K562 (cell line): ENCODE data around the gene IPO9. TPM values are rescaled to one million over a fixed set of nuclear protein-coding genes. Genes with fewer than 3 reads are reported as not detected.

ENCODE experiments used
- ATAC-seq: fragments of 200-7000 bp; cut with Tn5 transposase; 3 replicates; pipeline ENCODE4 v1.9.1; 2020; ENCODE audit warnings: moderate library complexity
- BruUV-seq: library from RNA; stranded (reverse); fragments of 400-500 nt; replicated peaks from 2 replicates; lab custom pipeline; 2021; lab: Mats Ljungman, UMichigan
- CTCF ChIA-PET: fragments of 300-600 bp; formaldehyde crosslinking; extraction: SDS; loops from one replicate; lab custom pipeline; 2021; ENCODE audit warnings: low intra/inter-chr PET ratio; lab: Yijun Ruan, JAX
- POLR2A ChIA-PET: fragments of 300-600, 350-650 bp; sonication (Branson Sonifier 250); formaldehyde crosslinking; extraction: SDS; loops from one replicate; lab custom pipeline; 2021; ENCODE audit warnings: antibody characterized with exemption, inconsistent platforms; lab: Yijun Ruan, JAX
- DNase-seq, 4 experiments: peaks; one replicate each; pipeline versions ENCODE4 v3.0.0 to v3.0.0-alpha.2; 2011 to 2018; ENCODE audit warnings: low spot score in 3 of 4, mixed read lengths in 3 of 4; ENCODE audit errors: extremely low read depth in 1 of 4
- FAIRE-seq: peaks from 2 replicates; lab custom pipeline; 2011; peaks lifted over from hg19 to GRCh38; lab: Jason Lieb, UNC
- H2AFZ ChIP-seq: 2 replicates; pipeline ENCODE4 v1.6.0; 2011; ENCODE audit warnings: low read depth, low read length, control low read depth, inconsistent platforms
- H3K27ac ChIP-seq: fragments of 200-600 bp; 3 replicates; pipeline ENCODE4 v1.8.0; 2011; ENCODE audit warnings: low read depth, mild to moderate bottlenecking, control low read depth, inconsistent platforms, low read length, moderate library complexity, mixed read lengths; ENCODE audit errors: extremely low read depth
- H3K27me3 ChIP-seq, 2 experiments: fragments of 300-600 bp in 1 of 2; 2 replicates in 1 of 2; 3 replicates in 1 of 2; pipeline versions ENCODE4 v1.6.0 to v1.8.0; 2011; ENCODE audit warnings: inconsistent platforms in 2 of 2, low read length in 2 of 2, mild to moderate bottlenecking in 1 of 2, mixed read lengths in 1 of 2, moderate library complexity in 1 of 2; ENCODE audit not compliant: control insufficient read depth in 2 of 2, insufficient read depth in 2 of 2
- H3K36me3 ChIP-seq: fragments of 300-600 bp; 3 replicates; pipeline ENCODE4 v1.8.0; 2011; ENCODE audit warnings: mild to moderate bottlenecking, low read length, inconsistent platforms; ENCODE audit not compliant: control insufficient read depth, insufficient read depth
- H3K4me1 ChIP-seq, 2 experiments: fragments of 200-600 bp in 1 of 2; replicated peaks in 1 of 2; 2 replicates in 1 of 2; 3 replicates in 1 of 2; pipeline versions ENCODE4 v1.5.1 to v1.8.0; 2011; ENCODE audit warnings: inconsistent platforms in 2 of 2, low read length in 2 of 2, mild to moderate bottlenecking in 1 of 2, mixed read lengths in 1 of 2, moderate library complexity in 1 of 2; ENCODE audit not compliant: control insufficient read depth in 2 of 2, insufficient read depth in 2 of 2
- H3K4me2 ChIP-seq: 2 replicates; pipeline ENCODE4 v1.6.1; 2011; ENCODE audit warnings: low read length, control low read depth, inconsistent platforms, mixed read lengths; ENCODE audit not compliant: insufficient read depth
- H3K4me3 ChIP-seq: fragments of 200-600 bp; sonication (generic), shearing (Covaris generic); 2 replicates; pipeline ENCODE4 v1.5.1; 2016; ENCODE audit warnings: control low read depth, inconsistent platforms
- H3K79me2 ChIP-seq: fragments of 200-600 bp; 3 replicates; pipeline ENCODE4 v1.8.0; 2011; ENCODE audit warnings: low read length, inconsistent platforms; ENCODE audit not compliant: control insufficient read depth, insufficient read depth
- H3K9ac ChIP-seq, 2 experiments: 2 replicates each; pipeline versions ENCODE4 v1.6.0 to v1.6.1; 2011; ENCODE audit warnings: low read depth in 2 of 2, low read length in 2 of 2, control low read depth in 1 of 2, inconsistent platforms in 1 of 2, mild to moderate bottlenecking in 1 of 2, mixed read lengths in 1 of 2; ENCODE audit not compliant: insufficient read depth in 1 of 2
- H3K9me1 ChIP-seq: one replicate; pipeline ENCODE4 v1.6.0; 2011; ENCODE audit warnings: inconsistent platforms, mild to moderate bottlenecking, low read length, moderate library complexity; ENCODE audit not compliant: control insufficient read depth, insufficient read depth
- H3K9me3 ChIP-seq: replicated peaks from 2 replicates; pipeline ENCODE4 v1.5.1; 2011; ENCODE audit warnings: low read depth, low read length, inconsistent platforms; ENCODE audit not compliant: control insufficient read depth, insufficient read depth
- H4K20me1 ChIP-seq: replicated peaks from 2 replicates; pipeline ENCODE4 v1.6.1; 2011; ENCODE audit warnings: low read length, inconsistent platforms, mixed read lengths; ENCODE audit not compliant: control insufficient read depth, insufficient read depth
- AFF4 ChIP-seq: sonication (generic); formaldehyde crosslinking; IDR thresholded peaks from 2 replicates; pipeline ENCODE4 v1.8.0; 2023; ENCODE audit warnings: mild to moderate bottlenecking, missing genetic modification reagents
- CEBPG ChIP-seq, 3 experiments: fragments of 200-800 bp in 1 of 3; sonication (Bioruptor generic) in 1 of 3; sonication (generic) in 1 of 3; formaldehyde crosslinking in 1 of 3; IDR thresholded peaks in 2 of 3; conservative IDR thresholded peaks in 1 of 3; 2 replicates each; pipeline versions ENCODE4 v1.6.1 to v1.8.0; 2016 to 2022; ENCODE audit warnings: missing compliant biosample characterization in 2 of 3, missing genetic modification characterization in 2 of 3, mild to moderate bottlenecking in 1 of 3, missing genetic modification reagents in 1 of 3
- DNMT1 ChIP-seq: fragments of 450-650 bp; IDR thresholded peaks from 2 replicates; pipeline ENCODE4 v1.6.1; 2016; ENCODE audit warnings: antibody characterized with exemption, mild to moderate bottlenecking
- FOSL1 ChIP-seq: fragments of 200-800 bp; sonication (Bioruptor generic); conservative IDR thresholded peaks from 2 replicates; pipeline ENCODE4 v1.6.1; 2016; ENCODE audit warnings: missing genetic modification characterization, missing compliant biosample characterization
- HMG20A ChIP-seq: fragments of 450-650 bp; formaldehyde crosslinking; conservative IDR thresholded peaks from 2 replicates; pipeline ENCODE4 v1.4.0; 2020; ENCODE audit warnings: mild to moderate bottlenecking, mixed read lengths
- OTX1 ChIP-seq: fragments of 450-650 bp; formaldehyde crosslinking; IDR thresholded peaks from 2 replicates; pipeline ENCODE4 v1.4.0; 2022; ENCODE audit warnings: mild to moderate bottlenecking
- POLR2A ChIP-seq: fragments of 450-650 bp; conservative IDR thresholded peaks from 2 replicates; pipeline ENCODE4 v1.6.1; 2016
- ZBTB7A ChIP-seq: IDR thresholded peaks from 2 replicates; pipeline ENCODE4 v1.6.1; 2011; ENCODE audit warnings: low read depth, mild to moderate bottlenecking, low read length, moderate library complexity, borderline replicate concordance; ENCODE audit not compliant: control insufficient read depth
- WGBS: fragments of 100-300 bp; shearing (Covaris generic); methylation state at CpG from one replicate; pipeline ENCODE4 v1.1.6; 2016; ENCODE audit warnings: low coverage, mixed read lengths; ENCODE audit not compliant: insufficient coverage; ENCODE audit errors: missing lambda C conversion rate; 5-methylcytosine and 5-hydroxymethylcytosine counted together
- in situ Hi-C: fragments of 300-500 bp; cut with MboI; formaldehyde crosslinking; loops from 4 replicates; pipeline ENCODE4 v1.15.0; 2018; ENCODE audit warnings: inconsistent platforms, mixed read lengths
- intact Hi-C: fragments of 100-400 bp; cut with micrococcal nuclease; formaldehyde crosslinking; loops from 2 replicates; pipeline ENCODE4 v1.14.2; 2022
- polyA plus RNA-seq, 8 experiments: library from polyadenylated mRNA; depleted of rRNA in 4 of 8; stranded (reverse) in 5 of 8; unstranded in 3 of 8; fragments of >200 nt; fragmentation: Nextera tagmentation in 2 of 8; fragmentation: Illumina TruSeq in 1 of 8; extraction: Ambion mirVana in 2 of 8; extraction: Trizol in 1 of 8; gene quantifications; 2 replicates each; pipeline versions ENCODE4 v1.2.1 to v1.2.3, GENCODE V29; 2011 to 2014; ENCODE audit warnings: inconsistent platforms in 1 of 8, missing spikeins in 1 of 8
- total RNA-seq, 7 experiments: library from RNA; depleted of rRNA in 6 of 7; stranded (reverse); fragments of >200 nt in 6 of 7; fragmentation: Illumina TruSeq in 2 of 7; extraction: Trizol in 2 of 7; gene quantifications; 2 replicates each; pipeline versions ENCODE4 v1.2.1 to v1.2.3, GENCODE V29; 2011 to 2021; ENCODE audit warnings: low replicate concordance in 1 of 7
- TF ChIP-seq, protein P1 (sequence below), 3 experiments: fragments of 200-800 bp in 1 of 3; sonication (Bioruptor generic) in 1 of 3; sonication (generic) in 1 of 3; formaldehyde crosslinking in 1 of 3; IDR thresholded peaks; 2 replicates each; pipeline versions ENCODE4 v1.6.1 to v1.8.0; 2016 to 2022; ENCODE audit warnings: mild to moderate bottlenecking in 2 of 3, missing compliant biosample characterization in 2 of 3, missing genetic modification characterization in 2 of 3, missing genetic modification reagents in 1 of 3

Gene IPO9
- total and polyA plus RNA-seq, 9 of the 15 experiments (the other 6 are each of a cell fraction or from before 2014, with no cell fraction given) = 27.9 to 78.6 (median 43.9) TPM

- TF ChIP-seq, protein P1, sequence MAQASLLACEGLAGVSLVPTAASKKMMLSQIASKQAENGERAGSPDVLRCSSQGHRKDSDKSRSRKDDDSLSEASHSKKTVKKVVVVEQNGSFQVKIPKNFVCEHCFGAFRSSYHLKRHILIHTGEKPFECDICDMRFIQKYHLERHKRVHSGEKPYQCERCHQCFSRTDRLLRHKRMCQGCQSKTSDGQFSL (CRISPR knock-in tag; IDR thresholded peaks at IDR 0.05) = peak; percentile 65; the same call in 1 of the 2 replicates
- TF ChIP-seq, protein P1 (tag; IDR thresholded peaks at IDR 0.05) = no peak
Measured at GRCh38 chr1:201882665-201883132, 53.7 kb downstream of the IPO9 start (continued).

DNA sequence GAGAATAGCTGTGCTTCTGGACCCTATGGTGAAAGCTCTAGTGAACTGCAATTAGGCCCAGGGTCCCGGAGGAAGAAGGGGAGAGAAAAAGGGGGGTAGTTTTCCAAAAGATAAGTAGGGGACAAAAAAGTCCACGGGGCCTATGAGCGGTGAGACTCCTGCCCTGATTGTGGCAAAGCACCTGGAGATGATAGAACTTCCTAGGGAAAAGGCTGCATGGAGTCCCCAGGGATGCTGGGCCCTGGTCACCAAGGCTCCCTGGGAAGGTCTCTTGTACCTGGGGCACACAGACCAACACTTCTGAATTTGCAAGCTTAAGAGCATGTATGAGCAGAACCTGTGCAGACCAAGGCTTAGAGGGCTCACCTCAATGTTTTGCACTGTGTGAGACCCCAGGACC lies 54.3 kb downstream of the IPO9 start:
- BruUV-seq = no TSS peak
- H3K4me2 ChIP-seq = peak overlapping the region; percentile 10; the same call in 1 of the 2 replicates
- H3K9me3 ChIP-seq = no peaks in the 10 kb centered on the region
- FAIRE-seq (no peak), ATAC-seq (peak; percentile 3; the same call in 2 of the 3 replicates), DNase-seq (peak in 1 of 4 experiments; percentile 16)
- TF ChIP-seq AFF4 (CRISPR knock-in tag) = 0 out of 2 replicates have a peak, but pooled peaks have one; percentile 1
- TF ChIP-seq DNMT1 = no peak
- no peak for TF ChIP-seq OTX1
- TF ChIP-seq CEBPG (CRISPR knock-in tag; IDR thresholded peaks at IDR 0.05) = peak; percentile 35; the same call in 1 of the 2 replicates
- no peak for TF ChIP-seq CEBPG (tag; conservative IDR thresholded peaks at IDR 0.05 in 1 of 2, IDR thresholded peaks at IDR 0.05 in 1 of 2)
- TF ChIP-seq POLR2A = 0 out of 2 replicates have a peak, but pooled peaks have one; percentile 1
- 0 out of 2 replicates have a peak, but pooled peaks have one; percentile 6 for TF ChIP-seq FOSL1 (tag)
- TF ChIP-seq HMG20A (CRISPR knock-in tag) = no peak
- 0 out of 2 replicates have a peak, but pooled peaks have one; percentile 1 for TF ChIP-seq ZBTB7A
- peaks cover 36 to 55% of the 10 kb centered on the region in 2 experiments for H3K4me1 ChIP-seq
- no peaks in the 10 kb centered on the region for H3K9me1 ChIP-seq
- H3K27me3 ChIP-seq = no peaks in the 10 kb centered on the region
- no peak overlapping the region for H3K4me3 ChIP-seq
- in situ Hi-C loops (no loop called here), intact Hi-C loops (loop anchor here (5.0 kb wide), 3 partner anchors 56 to 351 kb away; partner anchors contain the start of gene IPO9)
- peaks cover 6% of the 10 kb centered on the region; the same call in 1 of the 3 replicates for H3K36me3 ChIP-seq
- H3K79me2 ChIP-seq = no peaks in the 10 kb centered on the region
- no peak overlapping the region for H2AFZ ChIP-seq
- WGBS = 64% methylated on average over 3 of the region's 3 CpGs
- H3K9ac ChIP-seq = peak overlapping the region in 1 of 2 experiments; percentile 28; a peak in 1 of 4 replicates
- peak overlapping the region; percentile 43; the same call in 2 of the 3 replicates for H3K27ac ChIP-seq
- ChIA-PET CTCF (interaction anchor here (0.6 kb wide), 1 partner anchor 88 kb away, joined by 3 read pairs; no protein-coding TSS in a partner anchor), POLR2A (interaction anchor here (0.6 to 2.5 kb wide), 18 partner anchors 9 to 348 kb away, joined by 3 to 10 read pairs (median 3); partner anchors contain the start of gene TIMM17A)
- H4K20me1 ChIP-seq = no peaks in the 10 kb centered on the region
